SK-N-MC (cell line): ENCODE data around the gene DCAF8L2.

Experiments used
- EZH2 ChIP-seq: fragments of 200-600 bp; sonication (generic); IDR thresholded peaks from one replicate; pipeline ENCODE4 v1.6.1; 2017; ENCODE audit warnings: antibody characterized with exemption
- POLR2AphosphoS5 ChIP-seq: IDR thresholded peaks from 2 replicates; pipeline ENCODE4 v1.6.1; 2012; ENCODE audit warnings: mild to moderate bottlenecking, low read depth, low read length, borderline replicate concordance

GRCh38 chrX:27608671-27609070 lies 18.5 kb downstream of the DCAF8L2 start:
- no peak for TF ChIP-seq EZH2
- TF ChIP-seq POLR2AphosphoS5 = no peak
